GM19463 (cell line): ENCODE results near the gene TBC1D7.

Experiments used
- ATAC-seq: cut with Tn5 transposase; IDR thresholded peaks from one replicate; pipeline ENCODE4 v1.9.1; 2021; ENCODE audit warnings: mild to moderate bottlenecking, moderate library complexity; ENCODE audit not compliant: unreplicated experiment

The TBC1D7 gene

DNA sequence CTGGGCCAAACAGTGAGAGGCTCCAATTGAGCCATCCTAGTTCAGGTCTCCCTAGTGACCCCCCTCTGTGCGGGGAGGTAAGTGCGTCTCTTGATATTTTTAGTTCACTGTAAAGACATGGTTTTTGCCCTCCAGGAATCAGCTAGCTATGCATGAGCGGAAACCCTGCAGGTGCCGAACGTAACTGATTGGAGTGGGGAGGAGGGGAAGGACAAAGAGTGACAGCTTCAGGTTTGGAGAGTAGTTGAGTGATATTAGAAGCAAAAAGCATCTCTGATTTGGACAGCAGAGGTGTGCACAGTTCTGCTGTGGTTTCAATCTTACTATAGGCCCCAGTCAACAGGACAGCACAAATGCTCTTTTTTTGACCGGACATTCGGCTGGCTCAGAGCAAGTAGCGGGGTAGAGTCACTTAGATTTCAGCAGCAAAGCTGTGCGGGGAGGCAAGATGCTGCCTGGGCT is 31.8 kb downstream of the TBC1D7 start:
- ATAC-seq: no peak

DNA sequence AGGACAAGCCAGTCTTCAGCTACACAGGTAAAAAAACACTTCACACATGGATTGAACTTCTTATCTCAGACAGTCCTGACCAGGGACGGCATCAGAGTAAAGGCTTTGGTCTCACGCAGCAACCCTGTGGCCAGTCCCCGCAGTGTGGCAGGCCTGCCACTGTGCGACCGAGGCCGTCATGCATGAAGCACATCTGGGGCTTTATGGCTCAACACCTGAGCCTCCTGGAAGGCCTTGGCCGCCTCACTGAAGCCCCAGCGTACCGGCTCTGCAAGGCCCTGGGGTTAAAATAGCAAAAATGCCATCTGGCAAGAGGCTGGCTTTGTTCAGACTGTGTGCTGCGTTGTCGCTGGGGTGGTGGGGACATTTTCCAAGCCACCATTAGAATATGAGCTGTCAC is 32.8 kb downstream of the TBC1D7 start:
- ATAC-seq: no peak

DNA sequence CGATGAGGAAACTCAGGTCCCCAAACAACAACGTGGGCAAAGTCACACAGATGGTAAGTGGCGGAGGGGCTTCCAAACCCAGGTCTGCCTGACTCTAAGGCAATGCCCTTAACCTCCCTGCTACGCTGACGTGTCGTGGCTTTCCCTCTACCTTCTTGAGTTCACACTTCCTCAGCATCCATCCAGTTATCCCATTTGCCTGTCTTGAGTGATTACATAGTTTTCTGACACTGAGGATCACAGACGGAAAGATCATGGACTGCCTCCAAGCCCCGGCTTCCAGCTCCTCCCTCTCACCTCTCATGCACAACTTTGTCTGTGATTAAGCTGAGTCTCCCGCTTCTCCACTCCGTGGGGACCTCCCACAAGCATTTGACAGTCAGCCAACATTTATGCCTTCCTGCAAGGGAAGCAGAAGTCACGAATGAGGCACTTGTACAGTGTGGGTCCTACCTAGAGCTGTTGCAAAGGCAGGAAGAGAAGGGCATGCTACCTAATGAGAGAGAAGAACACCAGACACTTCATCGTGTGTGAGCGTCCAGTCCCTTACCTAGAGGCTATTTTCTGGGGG is 33.8 kb downstream of the TBC1D7 start:
- ATAC-seq: no peak

DNA sequence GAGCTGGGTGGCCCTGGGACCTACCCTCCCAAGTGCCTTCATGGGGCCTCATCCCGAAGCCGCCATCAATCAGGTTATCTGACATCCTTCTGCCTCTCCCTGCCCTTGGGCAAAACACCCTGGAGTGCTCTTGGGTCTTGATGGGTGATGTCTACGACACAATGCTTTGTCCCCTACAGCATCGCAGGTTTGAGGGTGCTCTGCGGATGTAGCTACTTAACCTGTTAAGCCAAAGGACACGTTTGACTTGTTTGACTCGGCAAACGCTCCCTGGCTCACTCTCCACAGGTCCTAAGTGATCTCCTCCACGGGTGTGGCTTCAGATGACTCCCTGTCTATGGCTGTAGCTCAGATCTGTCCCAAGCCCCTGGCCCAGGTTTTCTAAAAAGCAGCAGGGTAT is 35.6 kb downstream of the TBC1D7 start:
- no peak for ATAC-seq

DNA sequence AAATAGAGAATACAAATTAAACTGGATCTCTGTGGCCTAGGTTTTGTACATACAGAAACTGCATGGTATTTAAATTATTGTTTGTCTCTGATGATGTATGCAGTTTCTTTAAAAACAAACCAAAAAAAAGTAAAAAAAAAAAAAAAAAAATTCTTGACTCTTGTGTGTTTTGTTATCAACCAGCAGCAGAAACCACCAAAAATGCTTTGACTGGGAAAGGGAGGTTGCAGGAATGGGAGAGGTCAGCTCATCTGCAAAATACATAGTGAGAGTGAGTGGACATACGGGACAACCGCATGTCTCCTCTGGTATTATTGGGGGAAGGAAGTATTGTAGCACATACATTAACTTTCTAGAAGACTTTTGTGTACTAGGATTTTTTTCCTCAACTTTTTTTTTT is 38.0 kb downstream of the TBC1D7 start:
- ATAC-seq: no peak

DNA sequence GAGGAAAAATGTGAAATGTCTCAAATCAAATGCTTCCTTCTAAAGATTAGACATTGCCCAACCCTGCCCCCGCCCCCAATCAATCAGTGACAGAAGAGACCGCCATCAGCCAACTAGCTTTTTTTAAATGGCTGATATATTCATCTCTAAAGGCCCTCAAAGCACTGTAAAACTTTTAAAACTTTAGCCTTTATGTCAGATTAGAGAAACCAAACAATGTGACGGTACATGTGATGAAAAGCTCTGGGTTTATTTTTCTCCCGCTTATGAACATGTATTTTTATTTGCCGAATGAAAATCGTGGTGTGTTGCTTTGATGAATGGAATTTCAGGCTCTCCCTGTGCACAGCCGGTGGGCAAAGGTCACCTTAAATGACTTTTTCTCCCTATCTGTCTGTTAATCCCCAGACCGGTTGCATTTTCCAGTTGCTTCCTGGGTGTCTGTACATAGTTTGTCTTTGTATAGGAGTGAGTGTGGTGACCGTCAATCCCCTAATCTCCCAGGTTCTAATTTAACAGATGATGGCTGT is 38.5 kb downstream of the TBC1D7 start:
- ATAC-seq: no peak

DNA sequence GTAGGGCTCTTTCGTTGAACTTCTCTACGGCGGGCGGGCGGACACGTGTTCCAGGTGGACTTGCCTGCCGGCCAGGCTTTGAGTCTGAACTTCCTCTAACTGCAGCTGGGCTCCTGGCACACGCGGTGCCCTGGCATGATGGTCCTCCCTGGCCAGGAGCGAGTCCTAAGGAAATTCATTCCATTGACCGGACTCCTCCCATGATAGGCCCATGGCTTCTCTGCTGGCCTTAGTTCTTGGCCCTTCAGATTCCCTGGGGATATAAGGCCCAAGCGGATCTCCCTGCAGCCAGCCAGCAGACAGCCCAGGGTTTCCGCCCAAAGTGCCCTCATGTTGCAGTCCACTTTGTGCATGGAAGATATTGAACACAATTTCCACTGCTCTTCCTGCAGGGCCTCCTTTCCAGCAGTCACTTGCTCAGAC is 39.4 kb downstream of the TBC1D7 start:
- no peak for ATAC-seq

DNA sequence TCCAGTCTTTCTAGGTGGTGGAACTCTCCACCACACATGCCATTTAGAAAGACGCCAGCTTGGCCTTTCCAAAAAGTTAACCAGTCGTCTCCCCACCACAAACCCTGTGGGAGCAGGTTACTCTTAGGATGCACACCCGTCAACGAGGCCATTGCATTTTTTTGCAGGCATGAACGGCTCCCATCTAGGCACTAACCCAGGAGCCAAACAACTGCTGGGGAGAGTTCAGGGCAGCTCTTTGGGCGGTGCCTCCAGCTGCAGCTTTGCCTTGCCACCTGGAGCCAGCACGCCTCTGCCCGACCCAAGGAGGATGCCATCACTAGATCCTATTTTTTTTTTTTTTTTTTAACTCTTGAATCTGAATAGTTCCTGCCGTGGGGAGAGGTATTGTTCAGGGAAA is 39.9 kb downstream of the TBC1D7 start:
- no peak for ATAC-seq

DNA sequence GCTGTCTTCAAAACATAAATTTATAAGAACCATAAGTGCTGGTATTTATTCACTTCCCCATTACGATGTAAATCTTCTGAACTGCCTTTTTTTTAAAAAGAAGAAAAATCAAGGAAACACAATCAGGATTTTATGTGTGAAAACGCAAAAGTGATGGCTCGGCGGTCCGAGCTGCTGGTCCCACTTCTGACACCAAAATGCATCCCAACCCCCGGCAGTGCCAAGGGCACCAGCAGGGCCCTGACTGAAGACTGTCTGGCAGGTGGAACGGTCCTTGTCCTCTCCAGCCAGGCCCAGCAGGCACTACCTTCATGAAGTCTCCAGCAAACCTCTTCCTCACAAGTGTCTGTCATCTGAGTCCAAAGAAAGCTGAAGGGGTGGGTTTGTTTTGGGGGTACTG is 41.2 kb downstream of the TBC1D7 start:
- ATAC-seq: no peak

DNA sequence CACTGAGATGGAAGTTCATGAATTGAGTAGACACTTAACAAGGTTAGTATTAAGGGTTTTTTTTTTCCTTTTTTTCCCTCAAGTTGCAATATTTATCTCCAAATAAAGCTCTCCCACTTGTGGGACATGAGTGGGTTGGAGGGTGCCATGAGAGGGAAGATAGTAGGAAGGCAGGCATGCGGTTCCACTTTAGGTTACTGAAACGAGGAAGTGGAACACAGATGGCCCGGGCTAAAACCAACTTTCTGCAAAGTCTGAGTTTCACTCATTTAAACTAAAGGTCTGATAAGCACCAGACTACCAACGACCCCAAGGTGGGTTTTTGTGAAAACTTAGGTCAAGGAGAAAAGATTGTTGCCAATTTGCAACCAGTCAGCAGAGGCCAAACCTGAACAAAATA is 42.2 kb downstream of the TBC1D7 start:
- peak; percentile 45 for ATAC-seq

DNA sequence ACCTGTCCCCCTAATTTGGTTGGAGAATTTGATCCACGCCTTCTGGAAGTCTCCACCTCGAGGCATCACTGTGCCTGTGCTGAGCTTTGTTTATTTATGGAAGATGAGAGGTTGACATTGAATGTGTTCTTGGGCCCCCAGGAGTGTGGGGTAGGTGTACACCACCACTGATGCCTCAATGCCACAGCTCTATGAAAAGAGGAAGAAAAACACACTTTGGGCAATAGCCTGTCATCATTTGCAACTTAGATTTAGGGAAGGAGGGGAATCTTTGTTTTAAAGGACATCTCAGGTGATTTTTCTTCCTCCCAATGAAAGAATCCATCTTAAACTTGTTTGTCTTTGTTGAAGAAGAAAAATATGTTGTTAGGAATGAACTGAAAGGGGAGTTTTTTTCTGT is 42.6 kb downstream of the TBC1D7 start:
- no peak for ATAC-seq

DNA sequence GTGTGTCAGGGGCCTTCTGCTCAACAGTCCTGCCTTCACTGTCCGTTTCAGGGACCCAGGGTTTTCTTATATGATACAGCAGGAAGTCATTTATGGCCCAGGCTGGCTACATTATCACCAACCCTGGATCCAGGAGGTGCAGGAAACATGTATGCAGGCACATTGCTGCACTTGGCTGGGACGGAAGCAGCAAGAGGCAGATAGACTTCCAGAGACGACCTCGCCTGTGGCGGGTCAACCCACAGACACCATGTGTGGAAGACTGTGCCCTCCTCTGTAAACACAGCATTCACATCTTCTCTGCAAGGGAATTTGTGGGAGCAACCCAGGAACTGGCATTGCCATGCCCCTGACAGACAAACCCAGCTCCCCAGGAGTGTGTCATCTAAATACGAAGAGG is 43.7 kb downstream of the TBC1D7 start:
- no peak for ATAC-seq

DNA sequence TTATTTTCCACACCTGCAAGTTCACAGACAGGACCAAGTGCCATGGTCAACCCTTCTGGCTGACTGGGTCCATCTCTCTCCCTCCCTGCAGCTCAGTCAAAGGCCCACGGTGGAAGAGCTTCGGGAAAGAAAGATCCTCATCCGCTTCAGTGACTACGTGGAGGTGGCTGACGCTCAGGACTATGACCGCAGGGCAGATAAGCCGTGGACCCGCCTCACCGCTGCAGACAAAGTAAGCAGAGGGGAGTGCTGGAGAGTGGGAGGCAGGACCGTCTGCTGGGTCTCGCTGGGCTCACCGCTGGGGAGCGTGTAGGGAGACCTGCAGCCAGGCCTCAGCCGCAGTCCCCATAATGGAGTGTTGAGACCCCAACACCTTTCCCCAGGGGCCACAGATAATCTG is 45.0 kb downstream of the TBC1D7 start:
- ATAC-seq: no peak

DNA sequence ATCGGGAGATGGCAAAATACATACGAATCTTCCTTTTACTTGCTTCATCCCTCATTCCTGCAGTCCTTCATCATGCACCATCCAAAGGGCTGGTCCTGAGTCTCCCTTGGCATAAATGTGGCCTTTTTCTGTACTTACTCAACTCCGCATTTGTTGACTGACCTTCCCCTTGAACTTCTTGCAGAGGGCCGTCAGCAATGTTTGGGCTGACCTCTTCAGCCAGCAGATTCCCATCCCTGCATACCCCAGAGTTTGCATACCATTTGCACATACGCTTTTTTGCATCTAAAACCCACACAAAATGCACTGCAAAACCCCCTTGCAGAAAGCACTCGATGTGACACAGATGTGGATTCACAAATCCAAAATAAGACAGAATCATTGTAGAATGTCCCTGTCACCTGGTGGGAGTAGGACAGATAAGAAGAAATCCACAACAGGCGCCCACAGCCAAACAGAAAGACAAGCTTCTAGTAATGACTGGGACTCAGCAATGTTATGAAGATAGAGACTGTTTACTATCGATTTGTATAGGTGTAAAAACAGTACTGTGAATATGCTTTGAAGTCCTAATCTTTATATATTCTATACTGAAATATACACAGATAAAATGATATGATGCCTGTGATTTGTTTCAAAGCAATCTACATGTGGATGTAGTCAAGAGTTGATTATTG is 45.8 kb downstream of the TBC1D7 start:
- no peak for ATAC-seq

DNA sequence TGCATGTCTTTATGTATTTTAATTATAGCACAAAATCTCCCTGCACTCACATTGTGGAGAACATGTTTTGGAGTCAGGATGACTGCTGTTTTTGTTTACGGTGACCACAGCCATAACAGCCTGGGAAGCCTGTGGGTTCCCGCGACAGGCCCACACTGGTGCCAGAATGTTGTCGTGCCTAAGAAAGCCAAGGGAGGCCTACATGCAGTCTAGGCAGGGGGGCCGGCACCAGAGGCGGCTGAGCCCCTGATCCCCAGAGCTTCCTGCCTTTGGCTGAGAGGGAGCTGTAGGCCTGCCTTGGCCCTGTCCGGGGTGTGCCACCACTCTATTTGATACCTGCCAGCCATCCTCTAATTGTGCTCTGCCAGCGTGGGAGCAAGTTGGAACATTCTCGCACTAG is 46.7 kb downstream of the TBC1D7 start:
- no peak for ATAC-seq

DNA sequence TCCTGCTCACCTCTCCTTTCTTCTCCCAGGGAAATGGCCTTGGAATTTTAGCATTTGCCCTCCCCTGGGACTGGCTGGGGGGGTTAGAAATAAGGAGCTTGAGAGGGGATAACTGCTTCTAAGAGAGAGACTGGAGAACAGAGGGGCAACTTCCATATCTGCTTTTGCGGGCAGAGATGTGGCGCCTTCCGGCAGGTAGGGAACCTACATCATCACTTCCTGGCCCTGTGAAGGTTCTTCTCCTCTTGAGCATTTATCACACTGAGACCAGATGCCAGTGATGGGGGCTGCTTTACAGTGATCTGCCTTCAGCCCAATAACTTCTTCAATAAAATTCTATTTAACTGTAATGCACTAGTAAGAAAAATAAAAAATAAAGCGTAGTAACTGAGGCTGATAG is 48.1 kb downstream of the TBC1D7 start:
- ATAC-seq: no peak

DNA sequence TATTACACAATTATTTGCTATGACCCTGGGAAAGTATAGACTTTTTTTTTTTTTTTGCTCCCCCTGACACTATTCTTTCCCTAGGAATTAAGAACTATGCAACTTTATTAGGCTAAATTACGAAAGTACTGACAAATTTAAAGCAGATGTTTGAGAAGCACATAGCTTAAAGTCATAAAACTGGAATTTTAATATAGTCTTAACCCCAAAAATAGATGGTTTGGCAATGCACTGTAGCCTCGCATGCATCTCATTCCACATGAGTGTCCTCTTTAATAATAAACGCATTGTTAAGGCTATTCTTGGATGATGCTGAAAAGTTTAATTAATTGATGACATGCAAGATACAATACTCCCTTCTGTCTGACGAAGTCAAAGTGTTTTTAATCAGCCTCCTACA is 49.3 kb downstream of the TBC1D7 start:
- no peak for ATAC-seq

DNA sequence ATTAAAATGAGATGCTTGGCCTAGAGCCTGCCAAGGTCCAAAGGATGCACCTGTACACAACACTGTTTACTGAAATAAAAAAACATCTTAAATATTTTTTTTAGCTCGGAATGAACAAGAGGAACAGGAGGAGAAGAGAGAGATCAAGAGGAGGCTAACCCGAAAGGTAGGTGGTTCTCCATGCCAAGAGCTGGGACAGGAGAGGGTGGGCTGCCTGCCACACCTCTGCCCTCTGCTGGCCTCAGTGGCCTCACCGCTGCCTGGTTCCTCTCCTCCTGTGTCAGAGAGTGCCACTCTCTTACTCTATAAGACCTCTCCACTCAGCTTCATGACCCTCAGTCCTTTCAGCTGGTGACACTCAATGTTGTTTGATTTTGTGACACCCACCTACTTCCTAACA is 50.2 kb downstream of the TBC1D7 start:
- no peak for ATAC-seq

DNA sequence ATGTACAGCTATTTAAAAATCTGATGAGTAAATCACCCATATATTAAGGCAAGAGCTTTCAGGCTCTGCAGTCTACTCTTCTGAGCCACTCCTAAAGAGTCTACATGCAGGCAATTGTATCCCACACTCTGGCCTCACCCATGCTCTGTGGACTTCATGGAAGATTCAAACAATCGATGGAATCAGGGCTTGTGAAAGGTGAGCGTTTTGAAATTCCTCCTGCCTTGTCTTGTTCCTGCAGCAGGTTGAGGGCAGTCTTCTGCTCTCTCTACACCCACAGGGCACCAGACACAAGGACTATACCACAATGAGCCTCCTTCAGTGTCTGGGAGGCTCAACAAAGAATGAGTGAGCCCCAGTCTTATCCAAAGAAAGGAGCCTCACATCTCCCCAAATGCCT is 51.1 kb downstream of the TBC1D7 start:
- ATAC-seq: no peak

DNA sequence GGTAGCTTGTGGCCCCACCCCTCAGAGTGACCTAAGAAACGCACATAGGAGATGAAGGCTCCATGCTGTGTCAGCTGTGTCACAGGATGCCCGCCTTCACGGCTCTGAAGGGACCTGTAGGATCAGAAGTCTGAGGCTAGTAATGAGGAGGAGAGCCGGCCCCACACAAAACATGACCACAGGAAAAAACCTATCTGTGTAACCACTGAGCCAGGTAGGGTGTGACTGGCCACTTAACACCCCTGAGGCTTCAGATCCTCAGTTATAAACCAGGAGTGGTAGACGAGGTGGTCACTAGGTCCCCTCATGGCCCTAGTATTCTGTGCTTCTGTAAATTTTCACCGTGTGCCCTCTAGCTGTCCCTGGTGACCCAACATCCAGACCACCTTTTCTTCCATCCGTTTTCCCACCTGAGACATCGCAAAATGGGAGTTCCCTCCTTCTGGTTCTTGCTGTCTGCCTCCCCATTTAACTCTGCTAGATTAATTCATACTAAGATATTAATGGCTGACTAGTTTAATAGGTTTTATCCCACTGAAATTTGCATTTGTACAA is 52.8 kb downstream of the TBC1D7 start:
- ATAC-seq: no peak

DNA sequence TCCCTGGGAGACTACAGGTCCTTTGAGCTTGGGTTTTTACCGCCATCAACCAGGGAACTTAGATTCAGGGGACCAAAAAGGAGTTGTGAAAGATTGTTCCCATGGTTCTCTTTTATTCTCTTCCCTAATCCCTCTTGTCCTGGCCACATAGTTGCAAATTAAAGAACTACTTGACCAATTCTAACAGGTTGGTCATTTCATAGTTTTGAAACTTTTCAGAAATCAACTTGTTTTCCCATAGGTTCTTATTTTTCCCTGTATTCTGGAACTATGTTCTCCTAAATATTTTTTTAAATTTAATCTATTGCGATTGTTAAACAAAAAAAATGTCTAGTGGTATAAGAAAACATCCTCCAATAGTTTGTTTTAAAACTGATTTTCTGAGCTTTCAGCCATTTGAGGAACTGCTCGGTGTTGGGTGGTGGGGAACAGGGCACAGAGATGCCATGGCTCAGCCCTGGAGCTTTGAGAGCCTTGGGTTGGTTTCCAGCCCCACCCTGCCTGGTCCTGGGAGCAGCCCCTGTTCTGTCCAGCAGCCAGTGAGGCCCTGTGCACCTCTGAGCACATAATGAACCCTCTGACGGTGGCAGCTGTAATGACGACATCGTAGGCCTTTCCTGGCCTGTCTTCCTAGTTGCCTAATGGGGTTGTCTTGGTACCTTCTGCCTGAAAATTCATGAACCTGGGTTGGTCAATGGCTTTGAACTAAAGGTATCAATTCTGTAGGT is 53.5 kb downstream of the TBC1D7 start:
- ATAC-seq: no peak
